A549 (cell line): Measurements from ENCODE around the gene KCNQ1. TPM values are rescaled to one million over a fixed set of nuclear protein-coding genes. Genes with fewer than 3 reads are reported as not detected.

Source experiments
- ATAC-seq, 2 experiments: fragments of 200-7000 bp in 1 of 2; fragments of >200 bp in 1 of 2; cut with Nextera tagmentation in 1 of 2; cut with Tn5 transposase in 1 of 2; 3 replicates each; pipeline versions ENCODE4 v1.8.0 to v1.9.1; 2018 to 2020; ENCODE audit warnings: mild to moderate bottlenecking in 1 of 2, moderate library complexity in 1 of 2
- CTCF ChIA-PET: fragments of 300-600 bp; sonication (Branson Sonifier 250); formaldehyde crosslinking; extraction: SDS; loops from one replicate; lab custom pipeline; 2021; ENCODE audit warnings: antibody characterized with exemption, inconsistent platforms; lab: Yijun Ruan, JAX
- POLR2A ChIA-PET: fragments of 350-600 bp; formaldehyde crosslinking; extraction: SDS; loops from one replicate; lab custom pipeline; 2021; ENCODE audit warnings: antibody characterized with exemption, inconsistent platforms; lab: Yijun Ruan, JAX
- DNase-seq, 2 experiments: peaks; one replicate each; pipeline versions ENCODE4 v3.0.0 to v3.0.0-alpha.2; 2011 to 2016; ENCODE audit warnings: low read depth in 1 of 2, low spot score in 1 of 2
- FAIRE-seq: peaks from 2 replicates; lab custom pipeline; 2011; peaks lifted over from hg19 to GRCh38; lab: Jason Lieb, UNC
- H3K27ac ChIP-seq, 2 experiments: fragments of >200 bp; sonication (Bioruptor Twin); formaldehyde crosslinking; 3 replicates each; pipeline ENCODE4 v1.5.1; 2016 to 2017
- H3K4me1 ChIP-seq: fragments of >200 bp; sonication (Bioruptor Twin); formaldehyde crosslinking; 3 replicates; pipeline ENCODE4 v1.6.1; 2016
- H3K4me2 ChIP-seq: fragments of >200 bp; sonication (Bioruptor Twin); formaldehyde crosslinking; 3 replicates; pipeline ENCODE4 v1.6.1; 2016
- H3K4me3 ChIP-seq: fragments of >200 bp; sonication (Bioruptor Twin); formaldehyde crosslinking; 3 replicates; pipeline ENCODE4 v1.5.1; 2016
- H3K9me3 ChIP-seq: fragments of >200 bp; sonication (Bioruptor Twin); formaldehyde crosslinking; 3 replicates; pipeline ENCODE4 v1.6.1; 2016
- ATOH8 ChIP-seq: fragments of 250-450 bp; sonication (Bioruptor Pico); IDR thresholded peaks from 2 replicates; pipeline ENCODE4 v1.5.0; 2020; ENCODE audit warnings: low read depth, mild to moderate bottlenecking, moderate library complexity
- BCL3 ChIP-seq: fragments of >200 bp; sonication (Bioruptor Twin); formaldehyde crosslinking; IDR thresholded peaks from 3 replicates; pipeline ENCODE4 v1.6.1; 2016
- CBX8 ChIP-seq: fragments of 200-600 bp; sonication (generic); IDR thresholded peaks from 2 replicates; pipeline ENCODE4 v1.6.1; 2016
- CEBPB ChIP-seq, 2 experiments: fragments of >200 bp in 1 of 2; sonication (Bioruptor Twin) in 1 of 2; formaldehyde crosslinking in 1 of 2; IDR thresholded peaks; 2 replicates each; pipeline ENCODE4 v1.6.1; 2012 to 2016
- CHD4 ChIP-seq: fragments of 200-600 bp; sonication (generic); IDR thresholded peaks from 2 replicates; pipeline ENCODE4 v1.6.1; 2016; ENCODE audit warnings: antibody characterized with exemption, mild to moderate bottlenecking, borderline replicate concordance
- CTCF ChIP-seq: fragments of >200 bp; sonication (Bioruptor Twin); formaldehyde crosslinking; IDR thresholded peaks from 3 replicates; pipeline ENCODE4 v1.5.1; 2016
- FOSB ChIP-seq: fragments of 250-450 bp; sonication (Bioruptor Pico); IDR thresholded peaks from 2 replicates; pipeline ENCODE4 v1.5.0; 2020; ENCODE audit warnings: mild to moderate bottlenecking, moderate library complexity
- FOXS1 ChIP-seq: fragments of 250-450 bp; sonication (Bioruptor Pico); IDR thresholded peaks from 2 replicates; pipeline ENCODE4 v1.5.0; 2020; ENCODE audit warnings: mild to moderate bottlenecking, moderate library complexity
- HEYL ChIP-seq: fragments of 250-450 bp; sonication (Bioruptor Pico); IDR thresholded peaks from 2 replicates; pipeline ENCODE4 v1.8.0; 2021; ENCODE audit warnings: mild to moderate bottlenecking, moderate library complexity
- JUN ChIP-seq, 2 experiments: fragments of >200 bp; sonication (Bioruptor Twin); formaldehyde crosslinking; IDR thresholded peaks; 2 replicates in 1 of 2; 3 replicates in 1 of 2; pipeline ENCODE4 v1.6.1; 2016 to 2017
- JUNB ChIP-seq: fragments of >200 bp; sonication (Bioruptor Twin); formaldehyde crosslinking; IDR thresholded peaks from 2 replicates; pipeline ENCODE4 v1.6.1; 2016
- MAFK ChIP-seq: fragments of 450-650 bp; IDR thresholded peaks from 2 replicates; pipeline ENCODE4 v1.6.1; 2014; ENCODE audit not compliant: partially characterized antibody
- MAZ ChIP-seq: fragments of 150-350 bp; IDR thresholded peaks from 2 replicates; pipeline ENCODE4 v1.6.1; 2014; ENCODE audit warnings: antibody characterized with exemption, low read depth, low read length, borderline replicate concordance
- NFE2L2 ChIP-seq: fragments of 150-350 bp; conservative IDR thresholded peaks from 2 replicates; pipeline ENCODE4 v1.6.1; 2014; ENCODE audit warnings: low read length
- NPAS2 ChIP-seq: fragments of 250-450 bp; sonication (Bioruptor Pico); IDR thresholded peaks from 2 replicates; pipeline ENCODE4 v1.8.0; 2022; ENCODE audit warnings: mild to moderate bottlenecking, moderate library complexity, borderline replicate concordance
- NR3C1 ChIP-seq: fragments of >200 bp; sonication (Bioruptor Twin); formaldehyde crosslinking; IDR thresholded peaks from 3 replicates; pipeline ENCODE4 v1.6.1; 2017
- POLR2A ChIP-seq: IDR thresholded peaks from 2 replicates; pipeline ENCODE4 v1.6.1; 2012; ENCODE audit warnings: mild to moderate bottlenecking, low read length
- POLR2AphosphoS2 ChIP-seq: conservative IDR thresholded peaks from 2 replicates; pipeline ENCODE4 v1.6.1; 2012; ENCODE audit warnings: low read length, improper control_type of control experiment, inconsistent platforms
- RCOR1 ChIP-seq: fragments of 150-350 bp; IDR thresholded peaks from 2 replicates; pipeline ENCODE4 v1.6.1; 2014; ENCODE audit warnings: antibody characterized with exemption, low read length, low read depth
- SMC3 ChIP-seq: fragments of >200 bp; sonication (Bioruptor Twin); formaldehyde crosslinking; IDR thresholded peaks from 3 replicates; pipeline ENCODE4 v1.6.1; 2018; ENCODE audit warnings: inconsistent platforms
- TFCP2L1 ChIP-seq: fragments of 250-450 bp; sonication (Bioruptor Pico); IDR thresholded peaks from 2 replicates; pipeline ENCODE4 v1.5.0; 2021; ENCODE audit warnings: mild to moderate bottlenecking
- TP53 ChIP-seq: fragments of 250-450 bp; sonication (Bioruptor Pico); IDR thresholded peaks from 2 replicates; pipeline ENCODE4 v1.5.0; 2021; ENCODE audit warnings: mild to moderate bottlenecking, moderate library complexity
- ZNF302 ChIP-seq: fragments of 250-450 bp; sonication (Bioruptor Pico); IDR thresholded peaks from 2 replicates; pipeline ENCODE4 v1.9.0; 2021; ENCODE audit warnings: inconsistent platforms, mild to moderate bottlenecking, moderate library complexity
- WGBS: methylation state at CpG from one replicate; pipeline ENCODE4 v1.1.6; 2017; ENCODE audit errors: missing lambda C conversion rate; 5-methylcytosine and 5-hydroxymethylcytosine counted together
- polyA plus RNA-seq, 4 experiments: library from polyadenylated mRNA; depleted of rRNA in 3 of 4; stranded (reverse); fragments of >200 nt; fragmentation: RNase III in 1 of 4; extraction: RNeasy Plus Mini Kit Qiagen cat#74134 plus additional on column Dnase treatment in 1 of 4; gene quantifications; 2 replicates in 3 of 4; 3 replicates in 1 of 4; pipeline ENCODE4 v1.2.3, GENCODE V29; 2011 to 2017

The KCNQ1 gene
- polyA plus RNA-seq, 2 of the 4 experiments (the other 2 are of a cell fraction) = 0.14 to 0.17 TPM

GRCh38 chr11:2483426-2483825, 38.6 kb downstream of the KCNQ1 start:
- 48% methylated on average over 14 of the region's 14 CpGs for WGBS
- H3K9me3 ChIP-seq = peaks cover 34% of the 10 kb centered on the region
- no peaks in the 10 kb centered on the region for H3K4me1 ChIP-seq
- no peak overlapping the region for H3K4me3 ChIP-seq
- no peak for TF ChIP-seq SMC3
- no peak for TF ChIP-seq POLR2AphosphoS2
- no peak for TF ChIP-seq TP53 (CRISPR knock-in tag)
- TF ChIP-seq CEBPB (IDR thresholded peaks at IDR 0.05) = no peak
- TF ChIP-seq CBX8 = no peak
- TF ChIP-seq MAFK = no peak
- no peak for TF ChIP-seq POLR2A
- DNase-seq (no peak), ATAC-seq (no peak), FAIRE-seq (no peak)
- ChIA-PET CTCF (interaction anchor here (1.0 to 4.7 kb wide), 2 partner anchors 25 to 49 kb away, joined by 3 to 23 read pairs; no protein-coding TSS in a partner anchor), POLR2A (no interaction called here)
- H3K27ac ChIP-seq = no peak overlapping the region
- H3K4me2 ChIP-seq = no peak overlapping the region

GRCh38 chr11:2484576-2485125, 39.8 kb downstream of the KCNQ1 start:
- DNase-seq (no peak), ATAC-seq (no peak), FAIRE-seq (no peak)
- no peaks in the 10 kb centered on the region for H3K4me1 ChIP-seq
- WGBS = 53% methylated on average over 16 of the region's 16 CpGs
- no peak overlapping the region for H3K4me3 ChIP-seq
- H3K4me2 ChIP-seq = no peak overlapping the region
- CTCF ChIA-PET = interaction anchor here (0.6 to 4.7 kb wide), 3 partner anchors 28 to 65 kb away, joined by 3 to 23 read pairs (median 3); no protein-coding TSS in a partner anchor
- POLR2A ChIA-PET = no interaction called here
- TF ChIP-seq ATOH8 (CRISPR knock-in tag) (no peak), HEYL (CRISPR knock-in tag) (no peak), JUN (IDR thresholded peaks at IDR 0.05) (no peak), ZNF302 (CRISPR knock-in tag) (no peak), NFE2L2 (no peak)
- no peak overlapping the region for H3K27ac ChIP-seq
- H3K9me3 ChIP-seq = peaks cover 31% of the 10 kb centered on the region

- CTCF ChIA-PET = interaction anchor here (4.7 kb wide), 1 partner anchor 44 kb away, joined by 23 read pairs; no protein-coding TSS in a partner anchor
- Histone ChIP-seq H3K9me3 (peaks cover 29% of the 10 kb centered on the region; the same call in 2 of the 3 replicates), H3K4me3 (no peak overlapping the region), H3K4me2 (no peak overlapping the region), H3K27ac (no peak overlapping the region), H3K4me1 (no peaks in the 10 kb centered on the region)
- TF ChIP-seq NPAS2 (CRISPR knock-in tag) = no peak
- no peak for TF ChIP-seq NFE2L2
- TF ChIP-seq CTCF = no peak
- TF ChIP-seq MAZ = no peak
- TF ChIP-seq FOXS1 (CRISPR knock-in tag) = no peak
- TF ChIP-seq JUN (IDR thresholded peaks at IDR 0.05) = no peak
- TF ChIP-seq TP53 (CRISPR knock-in tag) = no peak
- TF ChIP-seq ZNF302 (CRISPR knock-in tag) = no peak
- no peak for TF ChIP-seq BCL3
- TF ChIP-seq TFCP2L1 (CRISPR knock-in tag) = no peak
- TF ChIP-seq CHD4 = no peak
- TF ChIP-seq RCOR1 = no peak
- TF ChIP-seq JUNB = no peak
- no peak for TF ChIP-seq NR3C1
- no peak for TF ChIP-seq FOSB (CRISPR knock-in tag)
- DNase-seq = no peak
- POLR2A ChIA-PET = no interaction called here
- no peak for ATAC-seq
- FAIRE-seq = no peak
These were observed 43.2 kb downstream of the KCNQ1 start for GRCh38 chr11:2488004-2488403.
